Breast epithelium (tissue), 4 donors: Measurements from ENCODE around the gene RPL37. TPM values are rescaled to one million over a fixed set of nuclear protein-coding genes. Genes with fewer than 3 reads are reported as not detected.
A peak's percentile ranks its signal among the peaks of the same experiment; 100 is the strongest.
"Not testable (repeated sequence)": the region's sequence is repeated elsewhere in the genome, so short reads cannot be mapped to it uniquely, and the experiment has no call there.

Experiments used
- DNase-seq, 2 donors: peaks; one replicate each; pipeline ENCODE4 v3.0.0-alpha.2; 2019; ENCODE audit warnings: low spot score in 2 of 2
- H3K27ac ChIP-seq, 2 donors: fragments of 200-600 bp; sonication (generic) in 1 of 2; one replicate each; pipeline ENCODE4 v1.5.1; 2016 to 2019; ENCODE audit warnings: mild to moderate bottlenecking in 1 of 2
- H3K27me3 ChIP-seq, 2 donors: fragments of 200-600 bp; sonication (generic) in 1 of 2; one replicate each; pipeline versions ENCODE4 v1.5.1 to v1.6.0; 2017 to 2019; ENCODE audit warnings: control low read depth in 1 of 2, mild to moderate bottlenecking in 1 of 2
- H3K36me3 ChIP-seq: fragments of 200-600 bp; one replicate; pipeline ENCODE4 v1.5.1; 2019
- H3K4me1 ChIP-seq, 2 donors: fragments of 200-600 bp; sonication (generic); one replicate each; pipeline ENCODE4 v1.5.1; 2016 to 2019; ENCODE audit warnings: control low read depth in 1 of 2
- H3K4me3 ChIP-seq, 3 donors: fragments of 200-600 bp; sonication (generic); 1 replicate in 2 of 3; 2 replicates in 1 of 3; pipeline ENCODE4 v1.5.1; 2016 to 2019; ENCODE audit warnings: mild to moderate bottlenecking in 3 of 3, moderate library complexity in 2 of 3
- H3K9me3 ChIP-seq, 2 donors: fragments of 200-600 bp; sonication (generic) in 1 of 2; one replicate each; pipeline ENCODE4 v1.5.1; 2016 to 2019; ENCODE audit warnings: control low read depth in 1 of 2
- POLR2A ChIP-seq: fragments of 450-650 bp; IDR thresholded peaks from one replicate; pipeline ENCODE4 v1.6.1; 2016; ENCODE audit warnings: antibody characterized with exemption, mild to moderate bottlenecking, moderate library complexity
- POLR2AphosphoS5 ChIP-seq, 3 donors: sonication (generic); formaldehyde crosslinking; IDR thresholded peaks; one replicate each; pipeline ENCODE4 v1.6.1; 2017; ENCODE audit warnings: antibody characterized with exemption in 3 of 3
- intact Hi-C: fragments of 100-400 bp; cut with DNase I; formaldehyde crosslinking; loops from one replicate; pipeline ENCODE4 v1.15.1; 2023; ENCODE audit warnings: low total_unique reads
- total RNA-seq, 3 donors: library from RNA; depleted of rRNA; stranded (reverse); fragments of >200 nt; gene quantifications; one replicate each; pipeline ENCODE4 v1.1.0, GENCODE V29; 2016
- TF ChIP-seq, protein P1 (sequence below), 3 donors: fragments of 450-650 bp; IDR thresholded peaks; one replicate each; pipeline ENCODE4 v1.5.1; 2016 to 2017; ENCODE audit warnings: antibody characterized with exemption in 3 of 3, mild to moderate bottlenecking in 3 of 3, moderate library complexity in 3 of 3

Gene RPL37
- total RNA-seq, 3 donors from 2014 or later, result 165 to 341 (median 206) TPM

DNA sequence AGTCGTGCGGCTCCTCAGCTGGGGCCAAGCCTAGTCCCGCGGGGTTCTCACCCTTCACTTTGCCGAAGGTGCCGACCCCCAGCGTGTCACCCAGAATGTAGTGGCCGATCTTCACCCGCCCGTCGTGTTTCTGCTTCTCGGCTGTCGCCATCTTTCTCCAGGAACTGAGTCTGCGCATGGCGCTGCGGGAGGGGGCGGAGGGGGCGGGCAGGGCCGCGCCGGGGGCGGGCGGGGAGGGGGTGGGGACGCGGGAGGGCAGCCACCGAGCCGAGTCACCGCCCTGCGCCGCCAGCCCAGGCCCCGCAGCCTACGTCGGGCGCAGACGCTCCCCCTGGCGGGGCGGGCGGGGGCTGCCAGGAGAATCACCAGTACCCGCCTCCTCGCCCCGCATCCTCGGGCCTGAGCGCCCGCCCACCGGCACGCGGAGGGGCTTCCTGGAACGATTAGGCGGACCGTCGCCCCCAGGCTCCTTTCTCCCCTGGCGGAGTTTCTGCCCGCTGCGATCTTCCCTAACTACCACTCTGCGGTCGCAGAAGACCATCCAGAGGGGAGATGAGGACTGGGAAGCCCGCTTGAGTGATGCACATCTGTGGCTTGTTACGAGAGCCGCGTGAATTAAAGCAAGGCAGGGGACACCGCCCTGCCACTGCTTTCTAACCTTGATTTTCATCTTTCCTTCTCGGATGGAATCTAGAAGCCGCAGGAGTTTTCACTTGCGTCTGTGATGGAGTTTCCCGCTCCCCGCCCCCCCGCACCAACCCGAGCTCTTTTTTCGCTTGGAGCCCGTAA is 36.8 kb downstream of the RPL37 start, which contains the start of gene PRKAA1:
PRKAA1 (minus strand) TSS at position 363 of the 789 bp plus-strand sequence; CDS start at position 178, 185 bp downstream.
- Histone ChIP-seq H3K27ac (peak within 1 kb of the TSS; percentile 90 to 98), H3K9me3 (no peaks in the 10 kb centered on the region), H3K27me3 (no peaks in the 10 kb centered on the region), H3K4me3 (peak within 1 kb of the TSS; percentile 92 to 97 (median 97)), H3K36me3 (no peaks in the 10 kb centered on the region), H3K4me1 (peaks cover 0 to 4% of the 10 kb centered on the region in 2 donors)
- TF ChIP-seq, protein P1, sequence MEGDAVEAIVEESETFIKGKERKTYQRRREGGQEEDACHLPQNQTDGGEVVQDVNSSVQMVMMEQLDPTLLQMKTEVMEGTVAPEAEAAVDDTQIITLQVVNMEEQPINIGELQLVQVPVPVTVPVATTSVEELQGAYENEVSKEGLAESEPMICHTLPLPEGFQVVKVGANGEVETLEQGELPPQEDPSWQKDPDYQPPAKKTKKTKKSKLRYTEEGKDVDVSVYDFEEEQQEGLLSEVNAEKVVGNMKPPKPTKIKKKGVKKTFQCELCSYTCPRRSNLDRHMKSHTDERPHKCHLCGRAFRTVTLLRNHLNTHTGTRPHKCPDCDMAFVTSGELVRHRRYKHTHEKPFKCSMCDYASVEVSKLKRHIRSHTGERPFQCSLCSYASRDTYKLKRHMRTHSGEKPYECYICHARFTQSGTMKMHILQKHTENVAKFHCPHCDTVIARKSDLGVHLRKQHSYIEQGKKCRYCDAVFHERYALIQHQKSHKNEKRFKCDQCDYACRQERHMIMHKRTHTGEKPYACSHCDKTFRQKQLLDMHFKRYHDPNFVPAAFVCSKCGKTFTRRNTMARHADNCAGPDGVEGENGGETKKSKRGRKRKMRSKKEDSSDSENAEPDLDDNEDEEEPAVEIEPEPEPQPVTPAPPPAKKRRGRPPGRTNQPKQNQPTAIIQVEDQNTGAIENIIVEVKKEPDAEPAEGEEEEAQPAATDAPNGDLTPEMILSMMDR (IDR thresholded peaks at IDR 0.05), result peak; percentile 17 to 63 (median 49)
- peak; percentile 24 to 70 (median 42) for TF ChIP-seq POLR2AphosphoS5 (IDR thresholded peaks at IDR 0.05)
- TF ChIP-seq POLR2A, result no peak
- peak; percentile 79 to 81 for DNase-seq
- intact Hi-C loops, result no loop called here

DNA sequence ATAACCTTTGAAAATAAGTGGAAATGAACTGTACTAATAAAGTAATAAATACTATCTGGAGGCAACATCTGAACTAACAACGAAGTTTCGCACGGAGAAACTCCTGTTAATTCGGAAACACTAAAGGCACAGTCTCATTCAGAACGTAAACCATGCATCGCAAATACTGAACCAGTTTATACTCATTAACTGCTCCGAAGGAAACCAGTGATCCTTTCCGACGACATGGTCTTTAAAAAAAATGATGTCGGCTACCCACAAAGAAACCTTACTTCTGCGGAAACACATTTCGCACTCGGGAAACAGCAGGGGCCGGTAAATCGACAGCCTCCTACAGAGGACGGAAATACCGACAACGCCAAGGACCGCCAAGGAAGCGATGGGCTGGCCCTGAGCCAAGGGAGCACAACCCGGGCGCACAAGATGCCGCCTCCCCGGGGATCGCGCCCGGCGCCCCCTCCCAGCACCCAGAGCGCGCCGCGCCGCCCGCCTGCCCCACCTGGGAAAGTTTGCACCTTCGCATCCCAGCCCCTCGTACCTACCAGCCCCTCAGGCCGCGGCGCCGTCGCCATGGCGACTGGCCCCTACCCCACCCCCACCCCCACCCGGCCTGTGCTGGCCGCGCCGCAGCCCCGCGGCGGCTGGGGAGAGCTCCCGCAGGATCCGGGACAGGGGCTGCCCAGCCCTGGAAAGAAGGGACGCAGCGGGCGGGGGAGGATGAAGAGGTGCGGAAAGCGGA is 37.6 kb downstream of the RPL37 start:
- Histone ChIP-seq H3K36me3 (no peaks in the 10 kb centered on the region), H3K9me3 (no peaks in the 10 kb centered on the region), H3K27ac (peak overlapping the region; percentile 90 to 98), H3K27me3 (no peaks in the 10 kb centered on the region), H3K4me3 (peak overlapping the region; percentile 92 to 97 (median 97)), H3K4me1 (peaks cover 0 to 5% of the 10 kb centered on the region in 2 donors)
- peak; percentile 40 to 66 for DNase-seq
- TF ChIP-seq, protein P1 (IDR thresholded peaks at IDR 0.05), result no peak
- TF ChIP-seq POLR2AphosphoS5 (IDR thresholded peaks at IDR 0.05) (no peak), POLR2A (no peak)
- intact Hi-C loops, result no loop called here

DNA sequence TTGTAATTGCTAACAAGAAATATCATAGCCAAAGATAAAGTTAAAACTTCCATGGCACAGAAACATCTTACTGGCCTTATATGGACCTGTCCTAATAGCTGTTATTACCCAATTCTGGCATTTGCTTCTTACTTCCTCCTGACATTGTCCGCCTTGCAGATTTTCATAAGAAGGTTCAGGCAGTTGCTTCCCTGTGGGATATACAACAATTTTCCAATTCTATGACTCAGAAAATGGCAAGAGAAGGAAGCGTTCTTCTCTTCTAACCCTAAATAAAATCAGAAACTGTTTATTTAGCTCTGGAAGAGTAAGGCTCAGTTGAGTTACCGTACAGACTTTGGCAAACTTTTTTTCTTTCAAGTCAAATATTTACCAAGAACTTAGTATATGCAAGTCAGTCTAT is 38.5 kb downstream of the RPL37 start:
- Histone ChIP-seq H3K27ac (peak overlapping the region; percentile 77 to 90), H3K4me3 (peak overlapping the region; percentile 92 to 97 (median 97)), H3K27me3 (no peaks in the 10 kb centered on the region), H3K9me3 (no peaks in the 10 kb centered on the region), H3K36me3 (no peaks in the 10 kb centered on the region), H3K4me1 (peaks cover 0 to 5% of the 10 kb centered on the region in 2 donors)
- intact Hi-C loops, result no loop called here
- no peak for DNase-seq
- no peak for TF ChIP-seq POLR2A
- TF ChIP-seq POLR2AphosphoS5 (IDR thresholded peaks at IDR 0.05), result peak in 1 of 3 donors; percentile 40

DNA sequence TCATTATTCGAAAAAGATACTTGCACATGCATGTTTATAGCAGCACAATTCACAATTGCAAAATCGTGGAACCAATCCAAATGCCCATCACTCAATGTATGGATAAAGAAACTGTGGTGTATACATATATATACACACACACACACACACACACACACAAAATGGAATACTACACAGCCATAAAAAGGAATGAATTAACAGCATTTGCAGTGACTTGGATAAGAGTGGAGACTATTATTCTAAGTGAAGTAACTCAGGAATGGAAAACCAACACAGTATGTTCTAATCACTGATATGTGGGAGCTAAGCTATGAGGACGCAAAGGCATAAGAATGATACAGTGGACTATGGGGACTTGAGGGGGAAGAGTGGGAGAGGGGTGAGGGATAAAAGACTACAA is 40.1 kb downstream of the RPL37 start:
- H3K4me1 ChIP-seq, DNase-seq, H3K27me3 ChIP-seq, intact Hi-C loops, H3K27ac ChIP-seq, H3K9me3 ChIP-seq, H3K36me3 ChIP-seq, H3K4me3 ChIP-seq: not testable (repeated sequence)

DNA sequence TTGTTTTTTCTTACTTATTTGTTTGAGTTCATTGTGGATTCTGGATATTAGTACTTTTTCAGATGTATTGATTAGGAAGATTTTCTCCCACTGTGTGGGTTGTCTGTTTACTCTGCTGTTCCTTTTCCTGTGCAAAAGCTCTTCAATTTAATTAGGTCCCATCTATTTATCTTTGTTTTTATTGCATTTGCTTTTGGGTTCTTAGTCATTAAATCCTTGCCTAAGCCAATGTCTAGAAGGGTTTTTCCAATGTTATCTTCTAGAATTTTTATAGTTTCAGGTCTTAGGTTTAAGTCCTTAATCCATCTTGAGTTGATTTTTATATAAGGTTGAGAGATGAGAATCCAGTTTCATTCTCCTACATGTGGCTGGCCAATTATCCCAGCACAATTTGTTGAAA is 40.7 kb downstream of the RPL37 start:
- H3K27ac ChIP-seq, H3K36me3 ChIP-seq, H3K27me3 ChIP-seq, H3K9me3 ChIP-seq, H3K4me1 ChIP-seq, H3K4me3 ChIP-seq, DNase-seq, intact Hi-C loops: not testable (repeated sequence)

DNA sequence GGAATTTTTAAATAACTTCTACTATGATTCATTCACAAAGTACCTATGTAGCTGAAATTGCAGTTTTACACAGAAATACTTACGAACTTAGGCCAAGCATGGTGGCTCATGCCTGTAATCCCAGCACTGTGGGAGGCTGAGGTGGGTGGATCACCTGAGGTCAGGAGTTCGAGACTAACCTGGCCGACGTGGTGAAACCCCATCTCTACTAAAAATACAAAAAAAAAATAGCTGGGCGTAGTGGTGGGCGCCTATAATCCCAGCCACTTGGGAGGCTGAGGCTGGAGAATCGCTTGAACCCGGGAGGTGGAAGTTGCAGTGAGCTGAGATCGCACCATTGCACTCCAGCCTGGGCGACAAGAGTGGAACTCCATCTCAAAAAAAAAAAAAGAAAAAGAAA is 42.3 kb downstream of the RPL37 start:
- H3K4me3 ChIP-seq, H3K27ac ChIP-seq, H3K27me3 ChIP-seq, H3K36me3 ChIP-seq, DNase-seq, intact Hi-C loops, H3K4me1 ChIP-seq, H3K9me3 ChIP-seq: not testable (repeated sequence)

DNA sequence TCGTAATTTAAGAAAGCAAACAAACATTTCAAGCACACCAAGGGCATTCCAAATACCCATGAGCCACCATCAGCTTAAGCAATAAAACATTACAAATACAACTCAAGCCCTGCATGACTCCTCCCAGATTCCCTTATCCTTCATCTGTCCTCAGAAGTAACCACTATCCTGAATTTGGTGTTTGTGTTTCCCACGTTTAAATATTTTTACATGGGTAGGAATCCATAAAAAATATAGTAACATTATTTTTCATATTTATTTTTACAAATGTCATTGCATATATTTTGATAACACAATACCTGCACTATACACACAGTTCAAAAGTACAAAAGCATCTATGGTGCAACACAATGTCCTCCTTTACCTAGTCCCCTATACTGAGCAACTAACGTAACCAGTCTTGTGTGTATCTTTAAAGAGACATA is 43.3 kb downstream of the RPL37 start:
- Histone ChIP-seq H3K27me3 (no peaks in the 10 kb centered on the region), H3K9me3 (peaks cover 0 to 6% of the 10 kb centered on the region in 2 donors), H3K36me3 (no peaks in the 10 kb centered on the region), H3K27ac (no peak overlapping the region), H3K4me3 (no peak overlapping the region), H3K4me1 (peaks cover 0 to 5% of the 10 kb centered on the region in 2 donors)
- TF ChIP-seq, protein P1 (IDR thresholded peaks at IDR 0.05), result no peak
- TF ChIP-seq POLR2A (no peak), POLR2AphosphoS5 (IDR thresholded peaks at IDR 0.05) (no peak)
- DNase-seq, result no peak
- intact Hi-C loops, result no loop called here
